AML-193 (cell line): ENCODE results near the gene ABCC4.

Experiments
- DNase-seq, 2 experiments: peaks; one replicate each; lab custom pipeline; 2025; lab: John Stamatoyannopoulos, UW

Gene ABCC4

DNA sequence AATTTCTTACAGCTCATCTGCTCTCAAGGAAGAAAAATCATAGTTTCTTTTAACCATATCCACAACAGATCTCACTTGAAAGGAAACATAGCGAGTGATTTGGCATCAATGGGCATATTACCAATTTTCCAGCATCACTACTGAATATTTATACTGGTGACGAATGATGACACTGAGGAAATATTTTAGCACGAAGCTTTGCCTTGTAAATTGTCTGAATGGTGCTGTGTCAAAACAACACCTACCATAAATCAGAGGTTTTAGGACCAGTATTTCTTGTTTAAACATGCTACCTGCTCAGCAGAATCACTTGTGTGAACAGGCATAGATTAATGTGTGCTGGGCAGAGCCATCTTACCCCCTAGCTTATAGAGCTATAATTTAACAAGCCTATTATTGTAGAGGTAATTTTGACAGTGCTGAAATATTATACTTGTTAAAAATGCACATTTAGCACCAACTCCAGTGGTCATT is 146.8 kb downstream of the ABCC4 start:
- no peak for DNase-seq

DNA sequence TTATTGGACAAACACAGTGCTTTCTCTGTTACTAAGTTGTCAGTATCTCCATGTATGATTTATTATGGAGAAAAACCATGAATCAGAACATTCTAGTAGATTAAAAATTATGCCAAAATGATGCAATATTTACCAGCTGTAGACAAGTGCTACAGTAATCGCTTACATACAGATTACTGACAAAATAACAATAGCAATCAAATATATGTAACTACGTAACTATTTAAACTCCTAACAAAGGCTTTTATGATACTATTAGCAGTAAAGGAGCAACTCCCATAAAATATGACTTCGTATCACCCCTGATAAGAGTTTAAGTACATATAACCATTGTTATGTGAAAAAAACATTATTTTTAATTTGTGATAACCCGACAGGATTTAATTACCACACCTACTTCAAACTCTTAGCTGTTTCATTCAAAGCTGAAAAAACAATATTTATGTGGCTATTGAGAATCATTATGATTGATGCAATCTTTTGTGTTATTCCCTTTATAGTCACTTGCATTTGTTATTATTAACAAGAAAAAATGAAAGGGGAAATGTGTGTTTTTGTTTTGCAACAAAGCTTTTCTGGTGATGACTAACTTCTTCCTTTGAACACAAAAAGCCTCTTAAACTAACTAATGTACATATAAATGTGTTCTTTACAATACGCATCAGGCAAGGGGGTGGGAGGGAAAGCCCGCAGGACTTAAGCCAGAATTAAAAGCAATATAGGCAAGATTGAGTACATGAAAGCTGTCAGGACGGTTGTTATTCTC is 147.4 kb downstream of the ABCC4 start:
- no peak for DNase-seq

DNA sequence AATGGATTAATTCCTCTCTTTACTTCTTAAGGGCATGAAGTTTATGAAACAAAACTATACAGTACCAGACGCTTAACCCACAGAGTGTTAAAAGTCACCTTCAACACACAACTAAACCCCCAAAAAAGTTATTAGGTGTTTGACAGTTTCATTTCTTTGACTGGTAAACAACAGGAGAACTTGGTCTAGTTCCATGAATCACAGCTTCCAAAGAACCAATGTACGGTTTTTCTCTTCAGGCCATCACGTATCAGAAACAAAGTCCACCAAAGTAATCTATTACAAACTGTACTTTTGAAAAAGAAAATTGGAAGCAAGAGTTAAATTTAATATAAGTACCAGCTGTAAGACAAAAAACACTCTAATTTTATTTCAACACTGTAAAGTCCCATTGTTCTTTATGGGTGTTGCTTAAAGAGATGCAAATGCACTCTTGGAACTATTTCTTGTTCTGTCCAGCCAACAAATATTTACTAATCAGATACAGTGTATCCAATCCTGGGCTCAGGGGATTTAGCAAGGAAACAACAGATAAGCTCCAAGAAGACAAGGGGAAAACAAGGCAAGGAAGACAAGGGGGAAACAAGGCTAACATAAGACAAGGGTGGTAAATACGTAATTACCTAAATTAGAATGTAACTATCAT is 149.2 kb downstream of the ABCC4 start:
- no peak for DNase-seq

DNA sequence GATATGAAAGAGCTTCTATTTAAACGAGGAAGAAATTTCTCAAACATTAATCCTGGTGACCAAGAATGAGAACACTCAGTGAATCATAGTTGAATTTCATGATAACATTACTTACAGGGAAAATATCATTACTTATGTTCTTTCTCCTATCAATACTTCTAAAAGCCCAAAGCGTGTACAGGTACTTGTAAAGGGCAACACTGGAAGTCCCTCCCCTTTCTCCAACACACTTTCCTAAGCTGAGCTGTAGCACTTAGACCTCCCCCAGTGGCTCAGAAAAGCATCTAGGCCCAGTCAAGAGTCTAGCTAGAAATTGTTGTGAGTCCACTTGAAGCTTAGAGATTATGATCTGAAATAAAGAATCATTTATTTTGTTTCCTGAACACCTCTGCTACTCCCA is 150.7 kb downstream of the ABCC4 start:
- no peak for DNase-seq

DNA sequence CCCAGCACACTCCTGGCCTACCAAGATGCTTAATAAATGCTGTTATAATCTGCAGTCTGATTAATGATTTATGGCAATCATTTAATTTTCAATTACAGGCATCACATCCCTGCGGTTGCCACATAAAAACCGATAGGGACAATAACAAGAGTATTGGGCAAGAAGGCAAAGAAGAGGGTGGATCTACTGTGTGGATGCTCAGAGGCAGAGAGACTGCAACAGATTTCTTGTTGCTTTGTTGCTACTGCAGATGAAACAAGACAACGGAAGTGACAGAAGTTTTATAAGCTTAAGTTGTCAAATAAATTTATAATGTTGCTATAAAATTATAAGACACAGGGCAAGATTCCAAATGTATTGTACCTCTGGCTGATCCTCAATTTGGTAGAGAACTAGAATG is 154.8 kb downstream of the ABCC4 start:
- no peak for DNase-seq

GRCh38 chr13:95145587-95145986 is 155.7 kb downstream of the ABCC4 start:
- no peak for DNase-seq

DNA sequence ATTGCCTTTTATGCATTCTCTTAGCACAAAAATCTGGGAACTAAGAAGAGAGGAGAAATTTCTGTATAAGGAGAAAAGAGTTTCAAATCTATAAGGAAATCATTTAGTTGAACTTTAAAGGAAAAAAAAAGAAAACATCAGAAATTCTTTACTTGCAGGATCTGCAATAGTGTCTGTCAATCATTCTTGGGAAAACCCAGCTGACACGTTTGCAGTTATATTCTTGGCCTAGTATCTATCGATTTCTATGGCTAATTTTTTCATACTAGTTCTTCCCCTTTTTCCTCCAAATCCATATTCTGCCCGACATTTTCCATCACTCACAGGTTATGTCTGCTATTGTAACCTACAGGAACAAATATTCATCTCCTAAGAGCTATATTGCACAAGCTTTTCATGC is 160.7 kb downstream of the ABCC4 start:
- DNase-seq: no peak

DNA sequence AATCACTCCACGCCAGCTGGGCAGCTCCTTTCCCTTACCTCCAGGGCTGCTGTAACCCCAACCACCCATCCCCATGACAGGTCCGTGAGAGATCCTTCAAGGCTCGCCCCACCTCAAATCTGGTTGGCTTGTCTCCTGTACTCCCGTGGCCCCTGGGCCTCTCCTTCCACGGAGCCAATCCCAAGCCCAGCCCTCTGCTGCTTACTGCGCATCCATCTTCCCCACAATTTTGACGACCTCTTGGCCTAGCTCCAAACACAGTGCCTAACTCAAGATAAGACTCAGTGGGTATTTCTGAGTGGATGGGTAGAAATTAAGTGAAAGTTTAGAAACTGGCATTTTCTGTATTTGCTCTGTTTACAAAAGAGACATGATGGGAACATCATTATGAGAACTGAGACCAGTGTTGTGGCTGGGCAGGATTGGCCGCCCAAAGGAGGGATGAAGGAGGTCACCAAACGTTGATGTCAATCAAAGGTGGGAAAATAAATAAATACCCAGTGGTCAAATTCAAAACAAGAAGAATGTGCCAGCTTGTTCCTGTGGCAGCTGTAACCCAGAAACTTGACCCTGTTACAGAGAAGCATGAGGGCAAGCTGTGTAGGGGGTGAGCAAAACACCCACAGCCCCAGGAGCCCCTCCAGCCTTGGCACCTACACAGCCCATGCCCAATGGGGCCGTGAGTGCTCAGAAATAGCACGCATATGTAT is 162.2 kb downstream of the ABCC4 start:
- no peak for DNase-seq

GRCh38 chr13:95137096-95137495 is 164.2 kb downstream of the ABCC4 start:
- no peak for DNase-seq

- no peak for DNase-seq
These were observed 164.6 kb downstream of the ABCC4 start for GRCh38 chr13:95136638-95137037.

GRCh38 chr13:95133498-95133897 is 167.8 kb downstream of the ABCC4 start:
- DNase-seq: no peak

DNA sequence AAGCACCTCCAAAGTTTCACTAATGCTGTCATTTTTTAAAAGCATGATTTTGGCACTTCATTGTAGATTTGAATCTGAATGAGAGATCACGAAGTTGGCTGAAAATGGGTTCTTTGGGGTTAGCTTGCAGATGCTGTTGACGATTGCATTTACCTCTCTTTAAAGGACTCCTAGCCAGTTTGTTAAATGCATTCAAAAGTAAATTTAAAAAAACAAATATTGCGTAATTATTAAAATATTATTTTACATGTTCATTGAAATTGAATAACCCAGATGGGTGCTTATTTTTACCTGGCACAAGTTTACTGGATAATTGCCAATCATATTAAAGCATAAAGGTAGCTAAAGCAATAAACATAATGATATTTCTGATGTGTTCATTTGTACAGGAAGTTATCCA is 172.2 kb downstream of the ABCC4 start:
- DNase-seq: no peak

DNA sequence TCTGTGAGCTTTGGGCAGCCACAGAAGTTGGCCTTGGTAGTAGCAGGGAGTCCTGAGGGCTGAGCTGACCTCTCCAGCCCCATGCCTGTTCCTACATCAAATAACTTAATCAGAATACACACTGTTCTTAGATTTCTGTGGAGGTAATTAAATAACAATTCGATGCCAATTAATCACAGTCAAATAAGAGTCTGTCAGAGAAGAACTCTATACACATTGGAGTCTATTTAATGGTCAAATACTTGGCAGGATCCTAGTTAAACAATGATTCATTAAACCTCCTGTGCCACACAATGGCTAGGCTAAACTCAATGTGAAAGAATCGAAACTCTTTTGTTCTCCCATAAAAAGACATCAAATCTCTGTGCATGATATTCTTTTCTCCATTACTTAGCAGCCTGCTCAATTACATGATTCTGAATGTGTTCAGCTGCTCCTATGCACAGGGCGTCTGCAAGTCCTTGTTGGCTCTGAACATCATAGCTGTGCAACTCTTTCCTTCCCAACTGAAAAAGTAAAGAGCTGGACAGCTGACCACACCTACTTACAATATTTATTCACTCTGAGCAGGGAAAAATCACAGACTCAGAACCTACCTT is 173.1 kb downstream of the ABCC4 start:
- no peak for DNase-seq

GRCh38 chr13:95124959-95125358 is 176.3 kb downstream of the ABCC4 start:
- DNase-seq: no peak

DNA sequence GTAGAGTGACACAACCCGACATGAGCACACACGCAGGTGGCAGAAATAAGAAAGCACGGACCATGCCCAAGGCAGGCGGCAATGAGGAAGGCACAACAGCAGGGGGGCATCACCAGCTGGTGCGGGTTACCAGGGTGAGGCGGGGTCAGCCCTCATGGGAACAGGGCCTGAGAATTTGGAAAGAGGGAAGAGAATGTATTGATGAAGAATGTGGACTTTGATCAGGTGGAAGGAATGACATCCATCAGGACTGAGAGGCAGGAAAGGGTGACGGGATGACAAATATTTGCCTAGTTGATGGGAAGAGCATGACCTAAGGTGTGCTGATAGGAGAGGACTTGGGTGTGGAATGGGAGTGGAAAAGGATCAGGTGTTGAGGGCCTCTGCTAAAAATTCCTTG is 177.5 kb downstream of the ABCC4 start:
- DNase-seq: no peak

GRCh38 chr13:95122063-95122462 is 179.2 kb downstream of the ABCC4 start:
- no peak for DNase-seq

GRCh38 chr13:95121516-95121915 is 179.7 kb downstream of the ABCC4 start:
- DNase-seq: no peak

GRCh38 chr13:95120650-95121049 is 180.6 kb downstream of the ABCC4 start:
- no peak for DNase-seq

- DNase-seq: no peak
These were observed 182.5 kb downstream of the ABCC4 start for GRCh38 chr13:95118541-95119324.

GRCh38 chr13:95117092-95117491 is 184.2 kb downstream of the ABCC4 start:
- DNase-seq: no peak

GRCh38 chr13:95115525-95115924 is 185.7 kb downstream of the ABCC4 start:
- no peak for DNase-seq

GRCh38 chr13:95113601-95114000 is 187.7 kb downstream of the ABCC4 start:
- no peak for DNase-seq
